GM11168 (cell line): Measurements from ENCODE around the gene ARPC2.

Experiments
- in situ Hi-C: fragments of 300-500 bp; cut with MboI; formaldehyde crosslinking; loops from one replicate; pipeline ENCODE4 v1.12.0; 2022; ENCODE audit warnings: low sequenced_read_pairs; ENCODE audit not compliant: unreplicated experiment

Gene ARPC2

DNA sequence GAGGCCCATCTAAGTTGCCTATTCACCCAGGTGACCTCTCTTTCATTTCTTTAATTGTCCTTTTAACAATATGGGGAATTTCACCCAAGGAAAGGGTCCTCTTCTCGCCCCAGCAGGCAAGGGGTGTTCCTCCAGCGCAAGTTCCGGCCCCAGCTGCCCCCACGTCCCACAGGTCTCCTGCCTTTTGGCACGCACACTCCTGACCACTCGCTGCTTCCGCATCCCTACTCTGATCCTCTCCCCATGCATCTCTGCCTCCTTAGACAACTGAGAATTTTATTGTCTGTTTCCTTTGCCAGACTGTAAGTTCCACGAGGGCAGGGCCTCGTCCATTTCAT, 684 bp upstream of the ARPC2 start:
- in situ Hi-C loops, result no loop called here

DNA sequence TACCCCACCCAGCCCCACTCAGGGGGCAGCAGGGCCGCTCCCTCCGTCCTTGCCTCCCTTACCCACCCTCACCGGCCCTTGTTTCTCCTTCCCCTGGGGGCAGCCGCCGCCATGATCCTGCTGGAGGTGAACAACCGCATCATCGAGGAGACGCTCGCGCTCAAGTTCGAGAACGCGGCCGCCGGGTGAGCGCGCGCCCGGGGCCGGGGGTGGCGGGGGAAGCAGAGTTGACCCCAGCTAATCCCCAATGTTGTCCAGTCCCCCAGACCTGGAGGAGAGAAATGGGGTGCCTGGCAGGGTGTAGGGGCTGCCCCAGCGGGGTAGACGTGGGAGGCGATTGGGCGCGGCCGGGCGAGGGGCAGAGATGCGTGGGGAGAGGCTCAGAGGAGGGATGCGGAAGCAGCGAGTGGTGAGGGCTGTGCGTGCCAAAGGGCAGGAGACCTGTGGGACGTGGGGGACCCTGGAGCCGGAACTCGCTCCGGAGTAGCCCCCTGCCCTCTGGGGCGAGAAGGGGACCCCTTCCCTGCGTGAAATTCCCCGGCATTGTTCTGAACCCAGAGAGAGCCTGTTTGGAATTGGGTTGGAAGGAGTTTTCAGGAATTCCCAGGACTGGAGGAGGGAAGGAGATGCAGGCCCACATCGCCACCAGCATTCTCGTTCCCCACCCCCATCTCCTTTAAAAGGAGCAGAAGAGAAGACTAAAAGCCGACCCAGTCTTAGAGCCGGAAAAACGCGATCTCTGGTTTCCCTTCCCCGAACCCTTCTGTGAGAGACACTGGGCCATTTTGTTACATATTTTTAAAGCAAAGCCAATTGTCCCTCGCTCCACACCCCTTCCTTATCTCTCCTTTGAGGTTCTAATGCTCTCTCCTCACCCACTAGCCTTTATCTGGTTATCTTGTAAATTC, 625 bp downstream of the ARPC2 start:
- in situ Hi-C loops, result no loop called here

DNA sequence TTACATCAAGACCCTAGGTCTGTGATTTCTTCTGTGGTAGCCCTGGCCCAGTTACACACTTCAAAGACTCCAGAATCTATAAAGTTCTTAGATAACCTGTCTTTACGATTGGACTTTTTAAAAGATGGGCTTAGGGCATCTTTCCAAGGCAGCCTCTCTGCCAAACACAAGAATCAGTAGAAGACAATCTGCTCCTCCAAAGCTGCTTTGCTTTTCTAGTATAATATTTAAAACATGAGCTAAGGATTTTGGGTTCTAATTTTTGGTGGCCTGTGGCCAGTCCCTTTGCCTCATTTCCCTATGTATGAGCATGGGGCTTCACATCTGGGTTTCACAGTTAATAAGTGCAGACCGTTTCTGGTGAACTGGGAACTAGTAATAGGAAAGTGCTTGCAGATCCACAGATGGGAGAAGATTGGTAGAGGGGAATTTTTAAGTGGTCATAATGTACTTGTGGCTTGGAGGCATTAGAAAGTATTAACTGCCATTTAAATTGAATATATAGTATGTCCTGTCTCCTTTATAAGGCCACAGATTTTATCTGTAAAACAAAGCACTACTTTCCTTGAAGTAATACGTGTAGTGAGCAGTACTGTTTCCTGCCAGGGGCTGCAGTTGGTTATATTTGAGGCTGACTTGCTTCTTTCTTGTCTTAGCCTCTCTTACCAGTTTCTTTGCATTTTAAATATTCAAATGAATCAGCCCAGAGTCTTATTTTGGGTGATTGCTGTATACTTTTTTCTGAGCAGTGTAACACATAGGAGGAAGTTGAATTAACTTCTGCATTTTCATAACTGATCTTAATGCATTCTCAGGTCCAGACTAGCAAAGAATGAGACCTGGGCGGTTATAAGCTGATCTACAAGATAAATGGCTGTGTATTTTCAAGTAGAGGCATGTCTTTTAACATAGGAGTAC, 1.5 kb downstream of the ARPC2 start:
- in situ Hi-C loops, result no loop called here

DNA sequence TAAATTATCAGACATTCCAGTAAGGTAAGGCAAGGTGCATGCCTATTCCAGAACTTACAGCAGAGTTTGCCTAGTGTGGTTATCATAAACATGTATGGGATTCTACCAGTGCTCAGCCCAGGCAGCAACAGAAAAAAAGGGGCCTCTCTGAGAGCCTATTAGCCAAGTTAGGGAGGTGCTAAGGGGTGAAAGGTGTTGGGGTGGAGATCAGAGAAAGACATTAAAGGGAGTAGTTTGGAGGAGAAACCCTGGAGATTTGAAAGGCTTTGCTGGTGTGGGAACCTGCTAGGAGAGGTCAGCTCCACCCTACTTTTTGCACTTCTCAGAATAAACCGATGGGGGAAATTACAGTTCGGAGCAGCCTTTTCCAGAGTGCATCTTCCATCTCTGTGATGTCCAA, 2.9 kb downstream of the ARPC2 start:
- in situ Hi-C loops, result no loop called here

DNA sequence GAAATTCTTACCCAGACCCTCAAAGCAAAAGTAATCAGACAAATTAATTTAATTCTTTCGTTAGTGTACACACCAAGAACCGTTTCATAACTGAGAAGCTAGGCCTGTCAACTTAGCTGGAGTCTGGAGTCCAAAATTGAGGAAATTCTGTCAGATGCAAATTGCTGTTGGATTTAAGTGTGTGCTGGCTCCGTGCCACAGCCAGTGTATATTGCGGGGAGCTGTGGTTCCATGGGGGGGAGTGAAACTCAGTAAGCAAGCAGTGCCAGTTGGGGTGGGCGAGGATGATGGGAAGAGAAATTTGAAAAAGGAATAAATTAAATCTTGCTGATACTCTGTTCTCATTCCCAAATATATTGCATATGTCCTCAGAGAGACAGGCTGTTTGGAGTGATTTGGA, 4.0 kb downstream of the ARPC2 start:
- in situ Hi-C loops, result no loop called here

DNA sequence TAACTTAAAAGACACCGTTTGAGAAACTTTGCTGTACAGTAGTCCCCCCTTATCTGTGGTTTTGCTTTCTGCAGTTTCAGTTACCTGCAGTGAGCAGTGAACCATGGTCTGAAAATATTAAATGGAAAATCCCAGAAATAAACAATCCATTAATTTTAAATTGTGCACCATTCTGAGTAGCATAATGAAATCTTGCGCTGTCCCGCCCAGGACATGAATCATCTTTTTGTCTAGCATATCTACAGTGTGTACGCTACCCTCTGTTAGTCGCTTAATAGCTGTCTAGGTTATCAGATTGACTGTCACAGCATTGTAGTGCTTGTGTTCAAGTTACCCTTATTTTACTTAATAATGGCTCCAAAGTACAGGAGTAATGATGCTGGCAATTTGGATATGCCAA, 6.1 kb downstream of the ARPC2 start:
- in situ Hi-C loops, result no loop called here

DNA sequence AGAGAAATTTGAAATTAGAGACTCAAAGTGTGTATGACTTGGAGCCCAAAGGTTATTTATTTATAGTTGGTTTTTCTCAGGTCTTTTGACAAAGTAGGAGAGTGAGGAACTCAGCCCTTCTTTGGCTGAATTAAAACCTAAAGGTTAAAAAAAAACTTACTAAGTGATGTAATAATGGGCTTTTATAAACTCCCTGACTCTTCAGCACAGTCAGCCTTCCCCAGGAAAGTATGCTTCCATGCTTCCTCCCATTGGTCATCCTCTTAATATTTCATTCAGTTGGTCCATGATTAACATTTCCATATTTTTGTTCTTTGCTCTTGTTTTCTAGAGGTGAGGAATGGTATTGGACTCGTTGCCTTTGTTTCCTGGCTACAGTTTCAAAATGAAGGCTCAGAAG, 7.2 kb downstream of the ARPC2 start:
- in situ Hi-C loops, result no loop called here

DNA sequence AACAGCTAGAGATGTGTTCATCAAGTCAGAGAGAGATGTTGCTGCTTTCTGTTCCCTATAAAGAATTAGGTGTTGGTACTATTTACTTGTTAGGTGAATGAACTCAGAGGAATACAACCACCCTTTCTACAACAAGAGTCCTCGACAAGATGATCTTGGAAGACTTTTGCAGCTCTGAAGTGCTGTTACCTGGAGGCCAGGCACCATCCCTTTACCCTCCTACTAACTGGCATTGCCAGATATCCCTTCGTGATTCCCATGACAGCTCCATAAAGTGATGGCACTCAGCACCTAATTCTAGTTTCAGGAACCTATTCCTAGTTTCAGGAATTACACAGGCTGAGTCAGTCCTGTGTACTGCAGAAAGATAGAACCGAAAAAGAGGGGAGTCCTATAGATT, 9.9 kb downstream of the ARPC2 start:
- in situ Hi-C loops, result no loop called here

DNA sequence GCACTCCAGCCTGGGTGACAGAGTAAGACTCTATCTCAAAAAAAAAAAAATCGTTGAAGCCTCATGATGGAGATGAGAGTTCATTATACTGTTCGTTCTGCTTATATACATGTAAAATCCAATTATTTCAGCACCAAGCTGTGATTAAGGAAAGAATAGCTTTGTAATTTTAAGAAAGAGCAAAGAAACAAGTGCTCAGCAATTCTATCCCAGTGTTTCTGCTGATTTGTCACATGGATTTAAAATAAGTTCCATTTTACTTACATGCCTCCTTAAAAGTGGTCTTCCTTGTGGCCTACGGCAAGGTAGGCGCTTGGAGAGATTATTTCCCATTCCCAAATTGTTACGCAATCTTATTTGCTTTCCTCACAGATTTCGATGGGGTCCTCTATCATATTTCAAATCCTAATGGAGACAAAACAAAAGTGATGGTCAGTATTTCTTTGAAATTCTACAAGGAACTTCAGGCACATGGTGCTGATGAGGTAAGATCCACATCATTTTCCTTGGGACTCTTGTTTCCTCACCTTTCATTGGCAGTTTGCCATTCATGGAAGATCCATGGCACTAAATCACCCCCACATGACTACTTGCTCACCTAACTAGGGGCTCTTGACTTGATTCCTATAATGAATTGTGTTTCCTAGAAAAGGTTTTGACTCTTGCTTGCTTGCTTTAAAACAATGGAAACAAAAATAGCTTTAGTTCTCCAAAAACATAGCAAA, 11.5 kb downstream of the ARPC2 start:
- in situ Hi-C loops, result no loop called here

DNA sequence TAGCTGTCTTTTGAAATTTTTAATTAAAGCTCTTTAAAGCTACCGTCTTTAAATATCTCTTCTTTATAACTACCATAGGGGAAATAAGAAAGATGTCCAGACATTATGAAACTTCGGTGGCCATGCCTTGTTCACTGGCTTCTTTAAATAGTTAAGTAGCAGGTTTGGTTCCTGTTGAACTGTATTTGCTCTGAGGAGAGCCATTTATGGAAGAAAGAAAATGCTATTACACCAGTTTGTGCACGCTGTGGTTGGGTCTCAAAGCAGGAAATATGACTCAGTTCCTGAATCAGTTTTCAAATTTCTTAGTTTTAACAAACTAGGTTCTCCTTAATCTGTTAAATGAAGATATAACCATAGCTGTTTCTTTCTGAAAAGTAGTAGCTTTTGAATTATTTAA, 12.2 kb downstream of the ARPC2 start:
- in situ Hi-C loops, result no loop called here

DNA sequence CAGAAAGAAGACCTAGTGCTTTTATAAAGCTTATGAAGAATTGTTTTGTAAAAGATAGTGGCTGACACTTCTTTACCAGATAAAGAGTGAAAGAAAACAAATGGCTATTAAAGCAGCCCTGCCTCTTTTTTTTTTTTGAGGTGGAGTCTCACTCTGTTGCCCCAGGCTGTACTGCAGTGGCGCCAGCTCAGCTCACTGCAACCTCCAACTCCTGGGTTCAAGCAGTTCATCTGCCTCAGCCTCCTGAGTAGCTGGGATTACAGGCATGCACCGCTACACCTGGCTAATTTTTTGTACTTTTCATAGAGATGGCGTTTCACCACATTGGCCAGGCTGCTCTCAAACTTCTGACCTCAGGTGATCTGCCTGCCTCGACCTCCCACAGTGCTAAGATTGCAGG, 12.9 kb downstream of the ARPC2 start:
- in situ Hi-C loops, result no loop called here

DNA sequence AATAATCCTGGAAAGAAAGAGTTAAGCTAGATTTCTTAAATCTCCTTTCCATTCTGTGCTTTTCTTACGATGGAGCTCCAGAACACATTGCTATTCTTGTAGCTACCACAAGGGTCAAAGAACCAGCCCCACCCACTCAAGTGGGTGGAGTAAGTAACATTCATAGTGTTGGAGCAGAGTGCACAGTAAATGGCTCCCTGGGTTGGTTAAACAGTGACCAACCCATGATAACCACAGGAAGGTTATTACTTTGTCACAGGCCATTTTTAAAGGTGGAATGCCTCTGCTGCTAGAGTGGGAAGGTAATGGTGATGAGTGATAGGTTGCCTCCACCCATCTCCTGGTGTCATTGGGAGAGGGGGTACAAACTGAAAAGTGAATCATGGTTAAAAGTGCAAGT, 13.9 kb downstream of the ARPC2 start:
- in situ Hi-C loops, result no loop called here

DNA sequence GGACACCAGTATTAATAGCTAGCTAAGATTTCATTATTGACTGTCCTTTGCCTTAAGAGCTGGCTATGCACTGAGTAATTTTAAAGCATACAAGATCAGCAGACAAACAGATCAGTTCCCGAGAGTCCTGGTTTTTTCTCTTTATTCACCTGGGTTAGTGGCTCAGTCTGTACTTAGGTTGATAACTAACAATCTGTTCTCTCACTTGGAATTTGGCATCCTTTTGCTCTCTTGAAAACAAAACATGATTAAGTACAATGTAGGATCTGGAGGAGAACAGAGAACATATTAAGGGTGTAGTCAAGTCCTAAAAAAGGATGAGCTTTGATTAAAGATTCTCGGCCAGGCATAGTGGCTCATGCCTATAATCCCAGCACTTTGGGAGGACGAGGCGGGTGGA, 16.6 kb downstream of the ARPC2 start:
- in situ Hi-C loops, result no loop called here

DNA sequence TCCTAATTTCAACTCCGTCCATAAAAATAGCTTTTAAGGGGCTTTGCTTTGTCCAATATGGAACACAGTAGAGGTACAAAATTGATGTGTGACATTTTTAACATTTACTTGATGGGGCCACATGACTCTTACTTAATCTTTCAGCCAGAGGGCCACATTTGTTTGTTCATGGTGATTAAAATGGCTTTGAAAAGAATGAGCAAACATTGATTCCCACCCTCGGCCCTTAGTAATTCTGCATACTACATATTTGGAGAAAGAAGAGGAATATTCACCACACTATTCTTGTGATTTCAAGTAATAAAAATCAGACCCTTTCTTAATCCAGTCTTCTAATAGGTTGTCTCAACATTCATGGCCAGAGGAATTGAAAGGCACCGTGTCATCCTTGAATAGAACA, 17.5 kb downstream of the ARPC2 start:
- in situ Hi-C loops, result no loop called here

DNA sequence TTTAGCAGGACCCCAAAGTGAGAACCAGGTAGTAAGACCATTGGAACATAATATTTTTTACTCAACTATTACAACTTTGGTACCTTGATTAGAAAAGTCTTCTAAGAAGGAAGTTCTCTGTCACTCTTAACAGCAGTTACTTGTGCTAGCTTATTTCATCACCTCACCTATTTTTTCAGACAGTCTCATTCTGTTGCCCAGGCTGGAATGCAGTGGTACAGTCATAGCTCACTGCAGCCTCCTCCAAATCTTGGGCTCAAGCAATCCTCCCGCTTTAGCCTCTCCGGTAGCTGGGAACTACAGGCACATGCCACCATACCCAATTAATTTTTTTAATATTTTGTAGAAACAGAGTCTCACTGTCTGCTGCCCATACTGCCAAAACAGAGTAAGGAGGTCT, 18.0 kb downstream of the ARPC2 start:
- in situ Hi-C loops, result no loop called here

DNA sequence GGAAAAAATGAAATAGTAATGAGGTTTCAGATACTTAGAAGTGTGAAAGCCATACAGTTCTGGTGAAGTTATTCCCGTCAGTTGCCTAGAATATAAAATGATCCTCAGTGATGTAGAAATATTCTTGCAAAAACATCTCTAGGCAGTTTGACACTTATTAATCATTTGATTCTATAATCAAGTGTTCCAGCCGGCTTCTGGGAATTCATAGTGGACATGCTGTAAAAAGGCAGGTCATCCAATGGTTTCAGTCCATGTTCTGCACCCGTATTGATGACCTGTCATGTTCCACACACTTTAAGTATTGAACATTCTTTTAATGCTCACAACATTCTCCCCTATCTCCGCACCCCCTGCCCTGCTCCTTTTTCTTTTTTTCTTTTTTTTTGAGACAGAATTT, 19.8 kb downstream of the ARPC2 start:
- in situ Hi-C loops, result no loop called here

DNA sequence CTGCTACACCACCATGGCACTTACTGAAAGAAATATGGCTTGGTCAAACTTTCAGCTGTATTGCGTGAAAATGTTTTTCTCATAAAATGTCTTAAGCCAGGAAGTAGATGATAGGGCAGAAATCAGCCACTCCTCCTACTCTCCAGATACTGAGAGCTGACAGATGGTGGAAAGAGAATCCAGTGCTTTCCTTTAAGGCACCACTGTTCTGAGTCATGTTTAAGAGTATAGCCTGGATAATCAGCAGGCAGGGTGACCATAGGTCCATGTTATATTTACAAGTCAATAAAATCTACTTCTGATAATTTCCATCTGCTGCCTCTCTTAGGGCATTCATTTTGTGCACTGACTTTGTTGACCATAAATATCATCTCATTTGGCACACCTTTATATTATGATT, 21.9 kb downstream of the ARPC2 start:
- in situ Hi-C loops, result no loop called here

DNA sequence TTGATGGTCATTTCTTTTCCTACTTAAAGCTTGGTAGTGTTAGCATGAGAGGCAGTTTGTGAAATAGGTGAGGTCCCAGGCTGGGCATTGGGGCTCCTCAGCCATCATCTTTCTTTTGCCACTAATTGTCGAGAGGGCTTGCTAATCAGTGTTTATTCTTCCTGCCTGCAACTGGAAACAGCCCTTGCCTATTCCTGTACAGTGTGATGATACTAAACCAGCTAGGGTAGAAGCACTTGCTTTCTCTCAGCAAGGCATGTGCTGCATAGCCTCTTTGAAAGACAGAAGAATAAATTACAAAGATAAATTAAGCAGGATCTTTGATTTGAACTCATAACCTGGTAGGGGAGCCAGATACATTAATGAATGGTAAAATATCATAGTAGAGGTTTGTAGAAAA, 27.2 kb downstream of the ARPC2 start:
- in situ Hi-C loops, result no loop called here

DNA sequence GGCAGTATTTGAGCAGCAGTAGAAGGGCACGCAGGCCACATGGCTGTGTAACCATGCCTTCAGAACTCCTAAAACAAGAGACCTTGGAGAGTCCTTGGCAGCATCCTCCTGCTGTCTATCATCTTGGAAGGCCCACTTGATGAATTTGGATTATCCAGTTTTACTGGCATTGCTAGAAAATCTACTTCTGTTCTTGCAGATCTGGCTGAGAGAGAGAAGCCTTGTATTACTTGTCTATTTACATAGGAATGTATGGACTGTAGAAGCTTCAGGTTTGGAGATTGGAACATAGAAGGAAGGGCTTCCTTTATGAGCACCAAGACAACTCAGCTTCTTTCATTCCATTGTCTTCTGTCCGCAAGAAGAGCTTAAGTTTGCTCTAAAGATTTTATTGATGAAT, 27.7 kb downstream of the ARPC2 start:
- in situ Hi-C loops, result no loop called here

DNA sequence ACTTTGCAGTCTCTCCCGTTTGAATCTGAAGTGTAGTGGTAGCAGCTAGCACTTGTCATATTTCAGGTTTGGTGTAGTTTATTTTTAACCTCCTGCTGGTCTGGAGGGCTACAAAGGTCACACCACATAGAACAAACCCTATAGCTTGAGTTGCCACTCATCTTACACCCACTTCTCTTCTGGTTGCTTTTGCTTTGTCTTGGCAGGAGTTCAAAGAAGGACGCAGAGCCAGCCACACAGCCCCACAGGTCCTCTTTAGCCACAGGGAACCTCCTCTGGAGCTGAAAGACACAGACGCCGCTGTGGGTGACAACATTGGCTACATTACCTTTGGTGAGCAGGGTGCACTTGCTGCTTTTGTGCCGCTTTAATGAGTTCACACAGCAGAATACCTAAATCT, 28.2 kb downstream of the ARPC2 start:
- in situ Hi-C loops, result no loop called here

DNA sequence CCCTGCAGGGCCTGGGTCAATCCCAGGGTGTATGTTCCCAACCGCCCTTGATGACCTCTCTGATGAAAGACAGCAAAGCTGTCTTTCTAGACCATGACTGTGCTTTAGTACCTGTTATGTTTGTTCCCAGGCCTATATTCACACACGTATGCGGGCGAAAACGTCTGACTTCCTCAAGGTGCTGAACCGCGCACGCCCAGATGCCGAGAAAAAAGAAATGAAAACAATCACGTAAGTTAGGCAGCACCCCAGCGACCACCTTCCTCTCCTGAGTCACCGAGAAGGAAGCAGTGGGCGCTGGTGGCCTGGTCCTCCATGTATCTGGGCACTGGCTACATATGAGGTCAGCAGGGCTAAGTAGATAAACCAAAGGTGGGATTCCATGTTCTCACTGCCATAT, 32.7 kb downstream of the ARPC2 start:
- in situ Hi-C loops, result no loop called here
